ENCODE results near the gene FUBP1. TPM values are rescaled to one million over a fixed set of nuclear protein-coding genes. Genes with fewer than 3 reads are reported as not detected.
"Not testable (repeated sequence)": the region's sequence is repeated elsewhere in the genome, so short reads cannot be mapped to it uniquely, and the experiment has no call there.

FUBP1 gene
- total RNA-seq, 6 experiments from 2014 or later, result 21.7 to 38.5 (median 35.6) TPM

- Histone ChIP-seq H3K27ac (peak overlapping the region; percentile 94 to 99 (median 95)), H3K4me1 (peaks cover 0 to 27% (median 3%) of the 10 kb centered on the region in 4 donors), H3K36me3 (no peaks in the 10 kb centered on the region), H3K27me3 (no peaks in the 10 kb centered on the region), H3K9me3 (no peaks in the 10 kb centered on the region), H3K4me3 (peak overlapping the region; percentile 28 to 58 (median 52))
- TF ChIP-seq POLR2A (IDR thresholded peaks at IDR 0.05), result no peak
- no peak for TF ChIP-seq CTCF (IDR thresholded peaks at IDR 0.05)
- WGBS (ENCODE audit: insufficient coverage, low coverage, low lambda C conversion rate, missing lambda C conversion rate), result 3% methylated on average over 8 of the region's 8 CpGs
- ATAC-seq (peak; percentile 55 to 79 (median 66)), DNase-seq (peak in 2 of 3 donors; percentile 44 to 57)
- intact Hi-C loops (cut with DNase I), result no loop called here
Observed at GRCh38 chr1:78003882-78004718, 25.2 kb upstream of the FUBP1 start.

- ATAC-seq (no peak), DNase-seq (no peak)
- H3K4me1 ChIP-seq, result peaks cover 0 to 18% (median 1%) of the 10 kb centered on the region in 4 donors
- H3K27me3 ChIP-seq, result no peaks in the 10 kb centered on the region
- no peaks in the 10 kb centered on the region for H3K9me3 ChIP-seq
- H3K4me3 ChIP-seq, result no peak overlapping the region
- 17% methylated on average over 3 of the region's 3 CpGs for WGBS (ENCODE audit: insufficient coverage, low coverage, low lambda C conversion rate, missing lambda C conversion rate)
- no peak for TF ChIP-seq POLR2A (IDR thresholded peaks at IDR 0.05)
- TF ChIP-seq CTCF (IDR thresholded peaks at IDR 0.05), result no peak
- intact Hi-C loops (cut with DNase I), result no loop called here
- no peaks in the 10 kb centered on the region for H3K36me3 ChIP-seq
- H3K27ac ChIP-seq, result peak overlapping the region; percentile 94 to 99 (median 95)
Observed at GRCh38 chr1:78003070-78003746, 24.3 kb upstream of the FUBP1 start.

GRCh38 chr1:78000536-78000935 is 21.7 kb upstream of the FUBP1 start:
- WGBS (ENCODE audit: insufficient coverage, low coverage, low lambda C conversion rate, missing lambda C conversion rate), result 94% methylated on average over 10 of the region's 11 CpGs
- DNase-seq; intact Hi-C loops (cut with DNase I); H3K27ac ChIP-seq; ATAC-seq; H3K9me3 ChIP-seq; H3K4me3 ChIP-seq; H3K36me3 ChIP-seq; H3K27me3 ChIP-seq; H3K4me1 ChIP-seq: not testable (repeated sequence)

- H3K36me3 ChIP-seq, result no peaks in the 10 kb centered on the region
- DNase-seq (no peak), ATAC-seq (no peak)
- TF ChIP-seq CTCF (IDR thresholded peaks at IDR 0.05) (no peak), POLR2A (IDR thresholded peaks at IDR 0.05) (no peak)
- intact Hi-C loops (cut with DNase I), result no loop called here
- H3K9me3 ChIP-seq, result no peaks in the 10 kb centered on the region
- no peaks in the 10 kb centered on the region for H3K27me3 ChIP-seq
- H3K4me3 ChIP-seq, result no peak overlapping the region
- WGBS (ENCODE audit: insufficient coverage, low coverage, low lambda C conversion rate, missing lambda C conversion rate), result 98% methylated on average over 5 of the region's 5 CpGs
- H3K27ac ChIP-seq, result no peak overlapping the region
- no peaks in the 10 kb centered on the region for H3K4me1 ChIP-seq
Observed at GRCh38 chr1:77996734-77997133, 17.9 kb upstream of the FUBP1 start.

- H3K4me1 ChIP-seq, result no peaks in the 10 kb centered on the region
- no peak overlapping the region for H3K4me3 ChIP-seq
- intact Hi-C loops (cut with DNase I), result no loop called here
- no peaks in the 10 kb centered on the region for H3K36me3 ChIP-seq
- H3K9me3 ChIP-seq, result no peaks in the 10 kb centered on the region
- no peak for ATAC-seq
- 85% methylated on average over 3 of the region's 3 CpGs for WGBS (ENCODE audit: insufficient coverage, low coverage, low lambda C conversion rate, missing lambda C conversion rate)
- H3K27ac ChIP-seq, result no peak overlapping the region
- TF ChIP-seq POLR2A (IDR thresholded peaks at IDR 0.05), result no peak
- H3K27me3 ChIP-seq, result no peaks in the 10 kb centered on the region
- DNase-seq, result no peak
Observed at GRCh38 chr1:77994117-77994705, 15.3 kb upstream of the FUBP1 start.

Data from right lobe of liver (tissue), 6 donors.